Activated T-helper 17 cell treated with anti-CD3 and anti-CD28 coated beads, Interleukin-2, amount 50 U/mL, for 72 hours (primary cell): Measurements from ENCODE around the gene TAF8. TPM values are rescaled to one million over a fixed set of nuclear protein-coding genes. Genes with fewer than 3 reads are reported as not detected.

Experiments used
- ATAC-seq: fragments of 150-1000 bp; cut with Tn5 transposase; replicated peaks from 2 replicates; pipeline ENCODE4 v1.10.0; 2021; ENCODE audit warnings: mild to moderate bottlenecking, moderate library complexity
- H3K27ac Mint-ChIP-seq: one replicate; pipeline ENCODE4 v1.8.0; 2022; ENCODE audit warnings: mixed read lengths
- H3K27me3 Mint-ChIP-seq: one replicate; pipeline ENCODE4 v1.8.0; 2022; ENCODE audit warnings: mixed read lengths
- H3K36me3 Mint-ChIP-seq: one replicate; pipeline ENCODE4 v1.8.0; 2022; ENCODE audit warnings: low read depth, mild to moderate bottlenecking, mixed read lengths
- H3K4me1 Mint-ChIP-seq: one replicate; pipeline ENCODE4 v1.8.0; 2022; ENCODE audit warnings: mixed read lengths
- H3K4me3 Mint-ChIP-seq: one replicate; pipeline ENCODE4 v1.8.0; 2022; ENCODE audit warnings: mild to moderate bottlenecking, mixed read lengths
- H3K9me3 Mint-ChIP-seq: one replicate; pipeline ENCODE4 v1.8.0; 2022; ENCODE audit warnings: mixed read lengths
- total RNA-seq, 2 donors: library from RNA; stranded (reverse); gene quantifications; one replicate each; pipeline ENCODE4 v1.2.3, GENCODE V29; 2022

TAF8 gene
- total RNA-seq, 2 donors from 2014 or later, result 48.8 to 60.9 TPM

GRCh38 chr6:42059743-42060142 lies 9.4 kb downstream of the TAF8 start:
- Mint-ChIP-seq H3K4me1 (peaks cover 6% of the 10 kb centered on the region), H3K27ac (no peak overlapping the region), H3K9me3 (no peaks in the 10 kb centered on the region), H3K4me3 (no peak overlapping the region), H3K36me3 (peaks cover 100% of the 10 kb centered on the region), H3K27me3 (no peaks in the 10 kb centered on the region)
- ATAC-seq, result no peak

- Mint-ChIP-seq H3K27me3 (no peaks in the 10 kb centered on the region), H3K36me3 (peaks cover 44% of the 10 kb centered on the region), H3K4me3 (no peak overlapping the region), H3K27ac (no peak overlapping the region), H3K4me1 (no peaks in the 10 kb centered on the region), H3K9me3 (no peaks in the 10 kb centered on the region)
- ATAC-seq, result no peak
Measured at GRCh38 chr6:42066156-42066675, 15.9 kb downstream of the TAF8 start.

- H3K4me3 Mint-ChIP-seq, result no peak overlapping the region
- no peak overlapping the region for H3K27ac Mint-ChIP-seq
- no peaks in the 10 kb centered on the region for H3K27me3 Mint-ChIP-seq
- peaks cover under 1% of the 10 kb centered on the region for H3K4me1 Mint-ChIP-seq
- H3K36me3 Mint-ChIP-seq, result peaks cover 42% of the 10 kb centered on the region
- ATAC-seq, result no peak
- no peaks in the 10 kb centered on the region for H3K9me3 Mint-ChIP-seq
Measured at GRCh38 chr6:42068173-42068572, 17.8 kb downstream of the TAF8 start.

GRCh38 chr6:42068872-42069522 lies 18.7 kb downstream of the TAF8 start:
- Mint-ChIP-seq H3K36me3 (peaks cover 42% of the 10 kb centered on the region), H3K9me3 (no peaks in the 10 kb centered on the region), H3K27me3 (no peaks in the 10 kb centered on the region), H3K27ac (no peak overlapping the region), H3K4me3 (no peak overlapping the region), H3K4me1 (peaks cover 9% of the 10 kb centered on the region)
- no peak for ATAC-seq

- Mint-ChIP-seq H3K4me1 (peaks cover 10% of the 10 kb centered on the region), H3K9me3 (no peaks in the 10 kb centered on the region), H3K4me3 (no peak overlapping the region), H3K27me3 (no peaks in the 10 kb centered on the region), H3K27ac (peak overlapping the region; percentile 23), H3K36me3 (peaks cover 45% of the 10 kb centered on the region)
- ATAC-seq, result no peak
Measured at GRCh38 chr6:42071881-42072583, 21.7 kb downstream of the TAF8 start.

- Mint-ChIP-seq H3K4me3 (peak overlapping the region; percentile 45), H3K4me1 (peaks cover 10% of the 10 kb centered on the region), H3K9me3 (no peaks in the 10 kb centered on the region), H3K36me3 (peaks cover 58% of the 10 kb centered on the region), H3K27ac (peak overlapping the region; percentile 63), H3K27me3 (no peaks in the 10 kb centered on the region)
- peak; percentile 87 for ATAC-seq
Measured at GRCh38 chr6:42073287-42073686, 23.0 kb downstream of the TAF8 start.

GRCh38 chr6:42075159-42075838 lies 25.0 kb downstream of the TAF8 start:
- no peak for ATAC-seq
- H3K27ac Mint-ChIP-seq, result peak overlapping the region; percentile 8
- peaks cover 76% of the 10 kb centered on the region for H3K36me3 Mint-ChIP-seq
- H3K27me3 Mint-ChIP-seq, result no peaks in the 10 kb centered on the region
- peaks cover 10% of the 10 kb centered on the region for H3K4me1 Mint-ChIP-seq
- H3K9me3 Mint-ChIP-seq, result no peaks in the 10 kb centered on the region
- H3K4me3 Mint-ChIP-seq, result no peak overlapping the region

- no peak for ATAC-seq
- Mint-ChIP-seq H3K9me3 (no peaks in the 10 kb centered on the region), H3K27ac (no peak overlapping the region), H3K4me1 (peaks cover 8% of the 10 kb centered on the region), H3K27me3 (no peaks in the 10 kb centered on the region), H3K36me3 (peaks cover 85% of the 10 kb centered on the region), H3K4me3 (no peak overlapping the region)
Measured at GRCh38 chr6:42078386-42078785, 28.1 kb downstream of the TAF8 start.

- no peak for ATAC-seq
- Mint-ChIP-seq H3K27me3 (no peaks in the 10 kb centered on the region), H3K36me3 (peaks cover 78% of the 10 kb centered on the region), H3K4me1 (no peaks in the 10 kb centered on the region), H3K4me3 (no peak overlapping the region), H3K9me3 (no peaks in the 10 kb centered on the region), H3K27ac (no peak overlapping the region)
Measured at GRCh38 chr6:42079941-42080464, 29.7 kb downstream of the TAF8 start.

GRCh38 chr6:42083530-42083929 lies 33.2 kb downstream of the TAF8 start:
- Mint-ChIP-seq H3K27ac (peak overlapping the region; percentile 80), H3K9me3 (no peaks in the 10 kb centered on the region), H3K4me3 (no peak overlapping the region), H3K27me3 (no peaks in the 10 kb centered on the region), H3K36me3 (peaks cover 48% of the 10 kb centered on the region), H3K4me1 (no peaks in the 10 kb centered on the region)
- ATAC-seq, result no peak

GRCh38 chr6:42084889-42085288 lies 34.6 kb downstream of the TAF8 start:
- Mint-ChIP-seq H3K4me1 (no peaks in the 10 kb centered on the region), H3K27ac (no peak overlapping the region), H3K27me3 (no peaks in the 10 kb centered on the region), H3K4me3 (no peak overlapping the region), H3K36me3 (peaks cover 37% of the 10 kb centered on the region), H3K9me3 (no peaks in the 10 kb centered on the region)
- no peak for ATAC-seq

- ATAC-seq, result no peak
- Mint-ChIP-seq H3K27ac (no peak overlapping the region), H3K4me3 (no peak overlapping the region), H3K4me1 (no peaks in the 10 kb centered on the region), H3K36me3 (peaks cover 24% of the 10 kb centered on the region), H3K27me3 (no peaks in the 10 kb centered on the region), H3K9me3 (no peaks in the 10 kb centered on the region)
Measured at GRCh38 chr6:42086046-42087035, 36.0 kb downstream of the TAF8 start.

GRCh38 chr6:42088101-42088591 lies 37.8 kb downstream of the TAF8 start:
- no peaks in the 10 kb centered on the region for H3K9me3 Mint-ChIP-seq
- H3K27me3 Mint-ChIP-seq, result no peaks in the 10 kb centered on the region
- no peaks in the 10 kb centered on the region for H3K4me1 Mint-ChIP-seq
- ATAC-seq, result no peak
- no peak overlapping the region for H3K27ac Mint-ChIP-seq
- peaks cover 6% of the 10 kb centered on the region for H3K36me3 Mint-ChIP-seq
- H3K4me3 Mint-ChIP-seq, result no peak overlapping the region
